Ectodermal cell (in vitro differentiated cells): ENCODE data around the gene SRRM1.
"Not testable (repeated sequence)": the region's sequence is repeated elsewhere in the genome, so short reads cannot be mapped to it uniquely, and the experiment has no call there.

Experiments used
- H3K27ac ChIP-seq: 2 replicates; pipeline ENCODE4 v1.7.0; 2013; ENCODE audit warnings: mild to moderate bottlenecking, low read depth, low read length; ENCODE audit not compliant: insufficient read depth, poor library complexity, severe bottlenecking
- H3K27me3 ChIP-seq: 2 replicates; pipeline ENCODE4 v1.7.0; 2013; ENCODE audit warnings: mild to moderate bottlenecking, low read length; ENCODE audit not compliant: insufficient read depth, control insufficient read depth, poor library complexity, severe bottlenecking
- H3K36me3 ChIP-seq: one replicate; pipeline ENCODE4 v1.7.0; 2013; ENCODE audit warnings: low read length; ENCODE audit not compliant: control insufficient read depth, insufficient read depth
- H3K4me1 ChIP-seq: one replicate; pipeline ENCODE4 v1.7.0; 2013; ENCODE audit warnings: low read length; ENCODE audit not compliant: control insufficient read depth, insufficient read depth
- H3K4me3 ChIP-seq: 2 replicates; pipeline ENCODE4 v1.7.0; 2013; ENCODE audit warnings: low read depth, low read length, control low read depth; ENCODE audit not compliant: insufficient read depth
- H3K9me3 ChIP-seq: 2 replicates; pipeline ENCODE4 v1.7.0; 2013; ENCODE audit warnings: mild to moderate bottlenecking, low read length, moderate library complexity; ENCODE audit not compliant: control insufficient read depth
- WGBS, 2 experiments: methylation state at CpG; one replicate each; pipeline ENCODE4 v1.1.7; 2013; ENCODE audit warnings: missing lambda C conversion rate in 2 of 2; 5-methylcytosine and 5-hydroxymethylcytosine counted together

SRRM1 gene

DNA sequence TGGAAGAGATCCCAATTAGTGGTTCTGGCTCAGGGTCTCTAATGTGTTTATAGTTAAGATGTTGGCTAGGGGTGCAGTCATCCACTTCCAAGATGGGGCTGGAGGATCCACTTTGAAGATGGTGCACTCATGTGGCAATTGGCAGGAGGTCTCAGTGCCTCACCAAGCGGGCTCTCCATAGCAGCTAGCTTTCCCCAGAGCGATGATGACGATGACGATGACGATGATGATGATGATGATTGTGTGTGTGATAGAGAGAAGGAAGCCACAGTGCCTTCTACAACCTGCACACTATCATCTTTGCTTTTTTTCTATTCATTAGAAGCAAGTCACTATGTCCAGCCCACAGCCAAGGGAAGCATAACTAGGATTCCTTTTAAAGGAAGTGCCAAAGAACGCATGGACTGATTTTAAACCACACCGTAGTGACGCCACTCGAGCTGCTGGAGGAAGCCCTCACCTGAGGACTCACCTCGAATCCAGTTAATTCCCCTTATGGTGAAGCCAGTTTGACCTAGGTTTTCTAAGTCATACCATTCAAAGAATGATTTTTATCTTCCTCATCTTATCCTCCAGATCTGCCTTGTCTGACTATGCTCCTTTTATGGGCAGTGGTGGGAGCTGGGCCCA is 49.4 kb downstream of the SRRM1 start:
- WGBS, 2 experiments: 94 to 97% methylated on average over 9 to 10 of the region's 10 CpGs

DNA sequence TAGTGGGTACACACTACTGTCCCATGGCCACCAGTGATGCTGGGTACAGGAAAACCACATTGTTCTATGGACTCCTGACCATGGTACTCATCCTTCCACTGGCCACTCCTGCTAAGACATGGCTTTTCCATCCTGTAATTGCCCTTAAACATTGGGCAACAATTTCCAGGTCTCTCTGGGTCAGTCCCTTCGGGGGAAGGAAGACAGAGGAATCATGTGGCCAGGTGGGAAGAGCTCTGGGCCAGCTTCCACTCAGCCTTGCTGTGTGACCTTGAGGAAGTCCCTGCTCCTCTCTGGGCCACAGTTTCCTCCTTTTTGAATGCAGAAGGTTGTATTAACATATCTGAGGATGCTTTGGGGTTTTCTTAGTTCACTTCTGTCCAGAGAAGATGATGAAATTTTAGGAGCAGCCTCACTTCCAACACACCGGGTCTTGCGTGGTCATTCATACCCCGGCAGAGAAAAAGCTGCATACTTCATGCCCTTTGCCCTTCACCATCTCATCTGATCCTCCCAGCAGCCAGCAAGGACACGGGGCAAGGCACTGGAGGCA is 50.8 kb downstream of the SRRM1 start:
- no peak overlapping the region for H3K4me3 ChIP-seq
- no peak overlapping the region for H3K27ac ChIP-seq
- no peaks in the 10 kb centered on the region for H3K27me3 ChIP-seq
- H3K9me3 ChIP-seq: no peaks in the 10 kb centered on the region
- WGBS, 2 experiments: 88 to 95% methylated on average over 5 of the region's 5 CpGs
- H3K4me1 ChIP-seq: no peaks in the 10 kb centered on the region
- H3K36me3 ChIP-seq: no peaks in the 10 kb centered on the region

More for the DNA sequence above, 49.4 kb downstream of the SRRM1 start:
- Histone ChIP-seq H3K36me3 (no peaks in the 10 kb centered on the region), H3K4me1 (no peaks in the 10 kb centered on the region), H3K27me3 (no peaks in the 10 kb centered on the region), H3K27ac (no peak overlapping the region), H3K4me3 (no peak overlapping the region), H3K9me3 (no peaks in the 10 kb centered on the region)

DNA sequence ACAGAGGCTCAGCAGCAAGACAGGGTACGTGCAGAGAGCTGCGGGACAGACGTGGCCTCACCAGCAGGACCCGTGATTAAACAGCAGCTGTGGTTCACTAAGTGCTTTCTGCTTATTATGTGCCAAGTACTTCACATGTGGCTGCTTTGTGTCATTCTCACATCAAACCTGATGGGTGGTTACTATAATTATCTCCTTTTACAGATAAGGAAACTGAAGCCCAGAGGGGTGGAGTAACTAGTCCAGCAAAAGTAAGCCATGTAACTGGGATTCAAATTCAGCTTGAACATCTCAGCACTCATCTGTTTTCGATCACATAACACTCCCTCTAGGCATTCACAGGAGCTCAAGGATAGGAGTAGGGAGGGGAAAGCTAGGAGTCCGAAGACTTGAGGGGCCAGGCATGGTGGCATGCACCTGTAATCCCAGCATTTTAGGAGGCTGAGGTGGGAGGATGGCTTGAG is 51.3 kb downstream of the SRRM1 start:
- H3K27ac ChIP-seq: no peak overlapping the region
- H3K27me3 ChIP-seq: no peaks in the 10 kb centered on the region
- H3K4me3 ChIP-seq: no peak overlapping the region
- H3K4me1 ChIP-seq: no peaks in the 10 kb centered on the region
- no peaks in the 10 kb centered on the region for H3K9me3 ChIP-seq
- H3K36me3 ChIP-seq: no peaks in the 10 kb centered on the region
- 83% methylated on average over 5 to 6 of the region's 6 CpGs for WGBS, 2 experiments

DNA sequence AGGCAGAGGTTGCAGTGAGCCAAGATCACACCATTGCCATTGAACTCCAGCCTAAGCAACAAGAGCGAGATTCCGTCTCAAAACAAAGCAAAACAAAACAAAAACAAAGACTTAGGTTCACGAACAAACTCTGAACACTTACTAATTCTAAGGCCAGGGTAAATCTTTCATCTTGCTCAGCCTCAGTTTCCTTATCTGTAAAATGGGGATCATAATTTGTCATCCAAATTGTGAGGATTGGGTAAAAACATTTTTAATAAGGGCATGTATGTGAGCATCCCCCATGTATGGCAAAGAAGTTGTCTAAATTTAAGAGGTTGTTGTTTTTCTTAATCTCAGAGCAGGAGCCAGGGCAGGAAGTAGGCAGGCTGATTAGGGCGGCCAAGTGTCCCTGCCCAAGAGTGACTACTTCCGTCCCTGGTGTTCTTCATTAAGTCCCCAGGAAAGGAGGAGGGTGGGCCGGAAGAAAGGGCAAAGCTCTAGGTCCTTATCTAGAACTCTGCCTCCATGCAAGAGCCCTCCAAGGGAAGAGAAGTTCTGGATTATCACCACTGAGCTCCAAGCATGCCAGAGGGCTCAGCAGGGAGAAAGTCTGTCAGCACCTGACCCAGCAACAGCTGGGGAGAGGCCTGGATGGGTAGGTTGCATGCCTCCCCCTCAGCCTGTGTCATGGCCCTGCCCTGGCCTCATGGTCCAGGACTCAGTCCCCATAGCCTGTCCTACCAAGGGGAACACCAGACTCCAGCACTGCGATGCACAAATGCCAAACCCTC is 52.3 kb downstream of the SRRM1 start:
- Histone ChIP-seq H3K9me3 (no peaks in the 10 kb centered on the region), H3K4me1 (no peaks in the 10 kb centered on the region), H3K27ac (no peak overlapping the region), H3K27me3 (no peaks in the 10 kb centered on the region), H3K4me3 (no peak overlapping the region), H3K36me3 (no peaks in the 10 kb centered on the region)
- 95 to 96% methylated on average over 7 of the region's 7 CpGs for WGBS, 2 experiments

DNA sequence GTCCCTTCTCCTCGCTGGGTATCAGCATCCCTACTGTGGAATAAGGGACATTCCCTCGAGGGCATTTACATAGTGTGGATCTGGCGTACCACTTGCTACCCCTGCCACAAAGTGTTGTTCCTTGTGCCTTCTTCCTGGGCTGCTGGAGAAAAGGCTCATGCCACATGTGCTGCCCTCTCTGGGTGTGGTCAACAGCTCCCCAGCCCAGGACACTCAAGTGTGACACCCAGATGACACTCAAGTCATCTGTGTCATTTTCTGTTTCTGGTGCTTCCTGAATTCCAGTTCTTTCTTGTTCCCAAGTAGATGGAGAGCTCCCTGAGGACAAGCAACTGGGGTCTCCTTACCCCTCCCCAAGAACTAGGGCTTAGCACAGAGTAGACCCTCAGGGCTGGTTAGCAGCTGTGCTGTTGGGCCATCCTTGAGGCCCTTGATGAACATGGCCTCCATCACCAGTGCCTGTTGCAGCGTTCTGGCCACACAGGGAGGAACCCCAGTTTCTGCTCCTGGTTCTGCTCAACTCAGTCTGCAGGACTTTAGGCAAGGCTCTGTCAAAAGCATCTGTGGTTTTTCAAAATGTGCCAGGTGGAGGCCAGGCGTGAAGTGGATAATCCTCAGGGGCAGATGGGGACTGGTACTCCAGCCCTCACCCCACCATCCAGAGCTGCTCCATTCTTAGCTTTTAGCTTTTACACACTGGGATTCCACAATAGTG is 53.1 kb downstream of the SRRM1 start:
- no peak overlapping the region for H3K4me3 ChIP-seq
- no peaks in the 10 kb centered on the region for H3K36me3 ChIP-seq
- no peak overlapping the region for H3K27ac ChIP-seq
- no peaks in the 10 kb centered on the region for H3K27me3 ChIP-seq
- no peaks in the 10 kb centered on the region for H3K9me3 ChIP-seq
- H3K4me1 ChIP-seq: no peaks in the 10 kb centered on the region
- 89 to 90% methylated on average over 5 of the region's 5 CpGs for WGBS, 2 experiments

DNA sequence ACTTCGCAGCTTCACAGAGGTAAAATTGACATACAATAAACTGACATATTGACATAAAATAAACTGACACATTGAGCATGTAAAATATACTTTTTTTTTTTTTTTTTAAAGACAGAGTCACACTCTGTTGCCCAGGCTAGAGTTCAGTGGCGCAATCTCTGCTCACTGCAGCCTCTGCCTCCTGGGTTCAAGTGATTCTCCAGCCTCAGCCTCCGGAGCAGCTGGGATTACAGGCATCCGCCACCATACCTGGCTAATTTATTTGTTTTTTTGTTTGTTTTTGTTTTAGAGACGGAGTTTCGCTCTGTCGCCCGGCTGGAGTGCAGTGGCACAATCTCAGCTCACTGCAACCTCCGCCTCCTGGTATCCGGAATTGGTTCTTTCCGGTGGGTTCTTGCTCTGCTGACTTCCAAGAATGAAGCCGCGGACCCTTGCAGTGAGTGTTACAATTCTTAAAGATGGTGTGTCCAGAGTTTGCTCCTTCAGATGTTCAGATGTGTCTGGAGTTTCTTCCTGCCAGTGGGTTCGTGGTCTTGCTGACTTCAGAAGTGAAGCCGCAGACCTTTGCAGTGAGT is 53.7 kb downstream of the SRRM1 start:
- no peaks in the 10 kb centered on the region for H3K27me3 ChIP-seq
- H3K27ac ChIP-seq: no peak overlapping the region
- no peaks in the 10 kb centered on the region for H3K36me3 ChIP-seq
- 95 to 96% methylated on average over 15 of the region's 15 CpGs for WGBS, 2 experiments
- H3K4me1 ChIP-seq: no peaks in the 10 kb centered on the region
- no peaks in the 10 kb centered on the region for H3K9me3 ChIP-seq
- no peak overlapping the region for H3K4me3 ChIP-seq

DNA sequence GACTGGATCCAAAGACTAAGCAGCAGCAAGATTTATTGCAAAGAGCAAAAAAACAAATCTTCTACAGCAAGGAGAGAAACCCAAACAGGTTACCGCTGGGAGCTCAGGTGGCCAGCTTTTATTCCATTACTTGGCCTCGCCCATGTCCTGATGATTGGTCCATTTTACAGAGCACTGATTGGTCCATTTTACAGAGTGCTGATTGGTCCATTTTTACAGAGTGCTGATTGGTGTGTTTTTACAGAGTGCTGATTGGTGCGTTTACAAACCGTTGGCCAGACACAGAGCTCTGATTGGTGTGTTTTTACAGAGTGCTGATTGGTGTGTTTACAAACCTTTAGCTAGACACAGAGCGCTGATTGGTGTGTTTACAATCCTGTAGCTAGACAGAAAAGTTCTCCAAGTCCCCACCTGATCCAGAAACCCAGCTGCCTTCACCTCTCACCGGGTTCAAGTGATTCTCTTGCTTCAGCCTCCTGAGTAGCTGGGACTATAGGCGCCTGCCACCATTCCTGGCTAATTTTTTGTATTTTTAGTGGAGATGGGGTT is 54.4 kb downstream of the SRRM1 start:
- H3K27ac ChIP-seq, H3K4me3 ChIP-seq, H3K4me1 ChIP-seq, H3K27me3 ChIP-seq, H3K9me3 ChIP-seq, H3K36me3 ChIP-seq: not testable (repeated sequence)
- 94 to 96% methylated on average over 7 of the region's 7 CpGs for WGBS, 2 experiments

DNA sequence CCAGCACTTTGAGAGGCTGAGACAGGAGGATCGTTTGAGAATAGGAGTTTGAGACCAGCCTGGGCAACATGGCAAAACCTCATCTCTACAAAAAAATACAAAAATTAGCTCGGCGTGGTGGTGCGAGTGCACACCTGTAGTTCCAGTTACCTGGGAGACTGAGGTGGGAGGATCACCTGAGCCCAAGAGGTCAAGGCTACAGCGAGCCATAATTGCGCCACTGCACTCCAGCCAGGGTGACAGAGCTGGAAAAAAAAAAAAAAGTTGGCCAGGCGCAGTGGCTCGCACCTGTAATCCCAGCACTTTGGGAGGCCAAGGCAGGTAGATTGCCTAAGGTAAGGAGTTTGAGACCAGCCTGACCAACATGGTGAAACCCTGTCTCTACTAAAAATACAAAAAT is 55.2 kb downstream of the SRRM1 start:
- not testable (repeated sequence) for H3K36me3 ChIP-seq, H3K27me3 ChIP-seq, H3K9me3 ChIP-seq, H3K4me3 ChIP-seq, H3K4me1 ChIP-seq, H3K27ac ChIP-seq
- 93 to 96% methylated on average over 8 of the region's 8 CpGs for WGBS, 2 experiments

DNA sequence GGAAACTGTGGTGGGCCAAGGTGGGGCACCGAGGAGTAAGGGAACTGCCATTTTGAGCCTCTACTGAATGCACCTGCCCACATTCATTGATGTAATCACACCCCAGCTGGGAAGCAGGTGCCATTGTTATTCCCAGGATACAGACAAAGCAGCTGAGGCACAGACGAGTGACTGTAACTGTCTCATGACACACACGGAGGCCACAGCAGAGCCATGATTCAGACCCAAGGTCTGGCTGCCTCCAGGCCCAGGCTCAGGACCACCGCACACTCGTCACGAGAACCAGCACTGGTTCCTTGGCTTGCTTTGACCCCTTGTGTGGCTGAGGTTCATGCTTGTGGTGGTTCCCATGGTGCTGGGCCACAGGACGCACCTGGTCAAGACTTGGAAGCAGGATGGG is 56.5 kb downstream of the SRRM1 start:
- H3K27ac ChIP-seq: no peak overlapping the region
- H3K4me3 ChIP-seq: no peak overlapping the region
- no peaks in the 10 kb centered on the region for H3K9me3 ChIP-seq
- H3K27me3 ChIP-seq: no peaks in the 10 kb centered on the region
- 85 to 86% methylated on average over 7 of the region's 7 CpGs for WGBS, 2 experiments
- H3K36me3 ChIP-seq: no peaks in the 10 kb centered on the region
- H3K4me1 ChIP-seq: no peaks in the 10 kb centered on the region
